DMS 273 (cell line): ENCODE results near the gene LRP3.

Experiments used
- DNase-seq: peaks from one replicate; lab custom pipeline; 2025; ENCODE audit not compliant: unreplicated experiment; lab: John Stamatoyannopoulos, UW

LRP3 gene

GRCh38 chr19:33251076-33251475 is 56.9 kb downstream of the LRP3 start:
- DNase-seq = no peak

GRCh38 chr19:33251526-33252090 is 57.5 kb downstream of the LRP3 start:
- no peak for DNase-seq

DNA sequence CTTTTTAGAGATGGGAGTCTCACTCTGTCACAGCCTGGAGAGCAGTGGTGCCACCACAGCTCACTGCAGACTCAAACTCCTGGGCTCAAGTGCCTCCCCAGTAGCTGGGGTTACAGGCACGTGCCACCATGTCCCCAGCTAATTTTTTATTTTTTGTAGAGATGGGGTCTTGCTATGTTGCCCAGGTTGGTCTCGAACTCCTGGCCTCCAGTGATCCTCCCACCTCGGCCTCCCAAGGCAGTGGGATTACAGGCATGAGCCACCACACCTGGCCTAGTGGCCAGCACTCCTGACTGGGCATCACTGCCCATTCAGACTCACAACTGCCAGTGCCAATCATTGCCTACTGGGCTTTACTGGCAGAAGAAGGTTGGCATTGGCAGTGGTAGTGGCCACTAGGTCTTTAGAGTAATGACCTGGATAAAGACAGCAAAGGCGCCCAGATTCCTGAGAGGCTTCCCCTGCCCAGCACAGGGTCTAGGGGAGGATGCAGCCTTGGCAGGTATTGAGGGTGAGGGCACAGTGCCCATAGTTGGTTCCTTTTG is 58.4 kb downstream of the LRP3 start:
- no peak for DNase-seq

- DNase-seq = no peak
These were observed 58.8 kb downstream of the LRP3 start for GRCh38 chr19:33252971-33253370.

GRCh38 chr19:33254245-33254824 is 60.2 kb downstream of the LRP3 start:
- no peak for DNase-seq

GRCh38 chr19:33255781-33256180 is 61.7 kb downstream of the LRP3 start:
- no peak for DNase-seq

GRCh38 chr19:33256261-33256660 is 62.1 kb downstream of the LRP3 start:
- peak; percentile 20 for DNase-seq

- no peak for DNase-seq
These were observed 63.7 kb downstream of the LRP3 start for GRCh38 chr19:33257828-33258227.
